Retinal pigment epithelial cell (primary cell): ENCODE data around the gene DNAJA3.

Experiments
- DNase-seq: peaks from one replicate; pipeline ENCODE4 v3.0.0-alpha.2; 2010; ENCODE audit warnings: low read depth
- H3K4me3 ChIP-seq: 2 replicates; pipeline ENCODE4 v1.5.1; 2011; ENCODE audit warnings: mild to moderate bottlenecking, low read length, control low read depth, moderate library complexity
- CTCF ChIP-seq: conservative IDR thresholded peaks from 2 replicates; pipeline ENCODE4 v1.5.1; 2011; ENCODE audit warnings: low read depth, low read length, control low read depth, inconsistent platforms

DNAJA3 gene

GRCh38 chr16:4403133-4403949, 22.3 kb upstream of the DNAJA3 start:
- no peak for DNase-seq
- no peak for TF ChIP-seq CTCF
- no peak overlapping the region for H3K4me3 ChIP-seq

GRCh38 chr16:4404247-4404966, 21.3 kb upstream of the DNAJA3 start:
- TF ChIP-seq CTCF: peak; percentile 88
- H3K4me3 ChIP-seq: no peak overlapping the region
- no peak for DNase-seq

GRCh38 chr16:4404967-4405696, 20.5 kb upstream of the DNAJA3 start:
- TF ChIP-seq CTCF: no peak
- no peak for DNase-seq
- H3K4me3 ChIP-seq: no peak overlapping the region

- DNase-seq: no peak
- H3K4me3 ChIP-seq: no peak overlapping the region
- no peak for TF ChIP-seq CTCF
Observed at GRCh38 chr16:4407543-4408322, 17.9 kb upstream of the DNAJA3 start.

GRCh38 chr16:4408323-4408690, 17.4 kb upstream of the DNAJA3 start:
- TF ChIP-seq CTCF: no peak
- H3K4me3 ChIP-seq: no peak overlapping the region
- DNase-seq: no peak

- no peak for DNase-seq
- no peak overlapping the region for H3K4me3 ChIP-seq
- TF ChIP-seq CTCF: peak; percentile 8
Observed at GRCh38 chr16:4409081-4409932, 16.4 kb upstream of the DNAJA3 start.
